ENCODE results near the gene IL17RD.
A peak's percentile ranks its signal among the peaks of the same experiment; 100 is the strongest.

Gene IL17RD

GRCh38 chr3:57078635-57079473 is 86.3 kb downstream of the IL17RD start:
- FAIRE-seq: no peak
- no peak for TF ChIP-seq CTCF (IDR thresholded peaks at IDR 0.05; ENCODE audit: insufficient read depth, missing control alignments)
- DNase-seq (ENCODE audit: insufficient read length, low spot score): peak; percentile 45

- TF ChIP-seq CTCF (IDR thresholded peaks at IDR 0.05; ENCODE audit: insufficient read depth, missing control alignments): no peak
- FAIRE-seq (no peak), DNase-seq (ENCODE audit: insufficient read length, low spot score) (peak; percentile 54)
Observed at GRCh38 chr3:57078344-57078634, 86.9 kb downstream of the IL17RD start.

DNA sequence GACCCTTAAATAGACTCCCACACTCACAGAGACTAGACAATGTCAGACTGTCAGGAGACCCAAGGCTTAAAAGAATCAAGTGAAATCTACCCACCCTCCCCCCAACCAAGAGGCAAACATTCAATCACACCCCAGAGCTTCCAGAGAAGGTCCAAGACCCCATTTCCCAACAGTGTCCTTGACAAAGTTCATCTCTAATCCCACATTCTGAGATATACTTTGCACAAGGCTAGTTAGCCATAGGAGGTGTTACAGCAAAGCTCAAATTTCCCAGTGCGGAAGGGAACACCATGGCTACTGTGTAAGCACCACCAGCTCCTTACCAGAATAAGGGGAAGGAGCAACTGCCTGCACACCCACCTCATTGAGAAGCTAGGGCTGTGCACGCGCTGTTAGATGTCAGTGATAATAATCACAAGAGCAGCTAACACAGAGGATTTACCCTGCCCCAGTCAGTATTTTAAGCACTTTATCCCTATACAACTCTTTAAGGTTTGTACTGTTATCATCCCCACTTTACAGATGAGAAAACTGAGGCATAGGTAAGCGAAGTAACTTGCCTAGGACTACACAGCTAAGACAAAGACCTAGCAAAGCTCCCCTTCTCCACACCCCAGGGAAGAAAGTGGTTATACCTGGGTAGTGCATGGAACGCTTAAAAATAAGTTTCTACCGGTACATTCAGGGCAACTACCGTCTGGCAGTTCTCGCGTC is 87.4 kb downstream of the IL17RD start:
- FAIRE-seq: no peak
- no peak for DNase-seq (ENCODE audit: insufficient read length, low spot score)

DNA sequence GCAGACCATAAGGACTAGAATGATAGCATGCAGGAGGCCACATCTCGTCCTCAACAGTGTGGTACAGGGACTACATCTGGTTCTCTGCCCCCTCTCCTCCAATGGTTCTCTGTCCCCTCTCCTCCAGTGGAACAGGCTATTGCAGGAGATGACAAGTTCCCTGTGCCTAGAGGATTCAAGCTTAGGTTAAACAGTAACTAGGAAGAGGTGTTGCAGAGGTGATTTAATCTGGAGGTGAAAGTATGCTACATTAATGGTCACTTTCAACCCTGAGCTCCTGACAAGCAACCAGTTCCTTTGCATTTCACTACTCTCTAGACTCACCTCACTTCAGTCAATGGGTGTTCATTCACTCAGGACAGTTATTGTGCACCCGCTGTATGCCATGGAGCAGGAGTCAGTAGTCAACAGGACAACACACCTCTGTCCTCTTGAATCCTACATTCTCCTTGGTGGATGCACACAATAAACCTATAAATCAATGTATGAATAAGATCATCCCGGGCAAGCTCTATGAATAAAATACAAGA is 88.7 kb downstream of the IL17RD start:
- DNase-seq (ENCODE audit: insufficient read length, low spot score): no peak
- TF ChIP-seq CTCF (IDR thresholded peaks at IDR 0.05; ENCODE audit: insufficient read depth, missing control alignments): no peak
- FAIRE-seq: no peak

More for the DNA sequence above, 87.4 kb downstream of the IL17RD start:
- TF ChIP-seq CTCF (IDR thresholded peaks at IDR 0.05; ENCODE audit: insufficient read depth, missing control alignments): no peak

DNA sequence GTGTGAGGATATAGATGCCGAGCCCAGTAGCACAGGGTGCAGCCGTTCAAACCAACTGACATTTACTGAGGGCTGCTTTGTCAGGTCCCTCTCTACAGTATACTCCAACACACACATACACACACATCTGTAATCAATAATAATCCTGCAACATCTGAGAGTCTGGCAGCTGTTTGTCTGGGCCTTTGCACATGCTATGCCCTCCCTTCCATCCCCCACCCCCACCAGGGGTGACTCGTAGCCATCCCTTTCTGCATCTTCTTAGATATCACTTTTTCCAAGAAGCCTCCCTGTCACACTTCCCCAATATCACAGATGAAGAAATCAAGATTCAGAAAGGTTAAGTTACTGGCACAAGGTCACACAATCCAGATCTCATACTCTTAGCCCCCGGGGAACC is 91.0 kb downstream of the IL17RD start:
- no peak for TF ChIP-seq CTCF (IDR thresholded peaks at IDR 0.05; ENCODE audit: insufficient read depth, missing control alignments)
- DNase-seq (ENCODE audit: insufficient read length, low spot score): no peak
- no peak for FAIRE-seq

DNA sequence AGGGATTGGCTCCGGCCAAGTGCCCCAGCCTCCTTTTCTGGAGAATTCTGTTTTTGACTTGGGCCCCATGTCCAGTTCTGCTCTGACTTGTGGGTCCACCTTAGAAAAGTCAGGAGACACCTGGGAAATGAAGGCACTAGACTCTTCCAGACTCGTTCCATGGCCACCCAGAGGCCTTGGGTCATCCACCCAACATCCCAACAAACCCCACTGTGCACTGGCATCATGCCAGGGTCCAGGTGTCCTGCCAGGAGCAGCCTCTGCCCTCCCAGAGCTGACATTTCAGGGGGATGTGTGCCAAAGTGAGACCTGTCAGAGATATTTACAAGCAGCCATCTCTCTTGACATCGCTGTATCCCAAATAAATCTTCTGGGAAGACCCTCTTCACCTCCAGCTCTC is 91.5 kb downstream of the IL17RD start:
- TF ChIP-seq CTCF (IDR thresholded peaks at IDR 0.05; ENCODE audit: insufficient read depth, missing control alignments): no peak
- FAIRE-seq: no peak
- DNase-seq (ENCODE audit: insufficient read length, low spot score): no peak

- FAIRE-seq (no peak), DNase-seq (ENCODE audit: insufficient read length, low spot score) (no peak)
- TF ChIP-seq CTCF (IDR thresholded peaks at IDR 0.05; ENCODE audit: insufficient read depth, missing control alignments): no peak
Observed at GRCh38 chr3:57069503-57069902, 95.7 kb downstream of the IL17RD start.

All from D721Med (cell line).